ENCODE measurements around the gene KLHL2. TPM values are rescaled to one million over a fixed set of nuclear protein-coding genes. Genes with fewer than 3 reads are reported as not detected.
"Not testable (repeated sequence)": the region's sequence is repeated elsewhere in the genome, so short reads cannot be mapped to it uniquely, and the experiment has no call there.

Gene KLHL2, protein sequence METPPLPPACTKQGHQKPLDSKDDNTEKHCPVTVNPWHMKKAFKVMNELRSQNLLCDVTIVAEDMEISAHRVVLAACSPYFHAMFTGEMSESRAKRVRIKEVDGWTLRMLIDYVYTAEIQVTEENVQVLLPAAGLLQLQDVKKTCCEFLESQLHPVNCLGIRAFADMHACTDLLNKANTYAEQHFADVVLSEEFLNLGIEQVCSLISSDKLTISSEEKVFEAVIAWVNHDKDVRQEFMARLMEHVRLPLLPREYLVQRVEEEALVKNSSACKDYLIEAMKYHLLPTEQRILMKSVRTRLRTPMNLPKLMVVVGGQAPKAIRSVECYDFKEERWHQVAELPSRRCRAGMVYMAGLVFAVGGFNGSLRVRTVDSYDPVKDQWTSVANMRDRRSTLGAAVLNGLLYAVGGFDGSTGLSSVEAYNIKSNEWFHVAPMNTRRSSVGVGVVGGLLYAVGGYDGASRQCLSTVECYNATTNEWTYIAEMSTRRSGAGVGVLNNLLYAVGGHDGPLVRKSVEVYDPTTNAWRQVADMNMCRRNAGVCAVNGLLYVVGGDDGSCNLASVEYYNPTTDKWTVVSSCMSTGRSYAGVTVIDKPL
- 10 to 100 TPM; 24.8 to 26.9 (median 25.8) TPM for polyA plus RNA-seq (ENCODE audit: insufficient read length in 3 of 3)

DNA sequence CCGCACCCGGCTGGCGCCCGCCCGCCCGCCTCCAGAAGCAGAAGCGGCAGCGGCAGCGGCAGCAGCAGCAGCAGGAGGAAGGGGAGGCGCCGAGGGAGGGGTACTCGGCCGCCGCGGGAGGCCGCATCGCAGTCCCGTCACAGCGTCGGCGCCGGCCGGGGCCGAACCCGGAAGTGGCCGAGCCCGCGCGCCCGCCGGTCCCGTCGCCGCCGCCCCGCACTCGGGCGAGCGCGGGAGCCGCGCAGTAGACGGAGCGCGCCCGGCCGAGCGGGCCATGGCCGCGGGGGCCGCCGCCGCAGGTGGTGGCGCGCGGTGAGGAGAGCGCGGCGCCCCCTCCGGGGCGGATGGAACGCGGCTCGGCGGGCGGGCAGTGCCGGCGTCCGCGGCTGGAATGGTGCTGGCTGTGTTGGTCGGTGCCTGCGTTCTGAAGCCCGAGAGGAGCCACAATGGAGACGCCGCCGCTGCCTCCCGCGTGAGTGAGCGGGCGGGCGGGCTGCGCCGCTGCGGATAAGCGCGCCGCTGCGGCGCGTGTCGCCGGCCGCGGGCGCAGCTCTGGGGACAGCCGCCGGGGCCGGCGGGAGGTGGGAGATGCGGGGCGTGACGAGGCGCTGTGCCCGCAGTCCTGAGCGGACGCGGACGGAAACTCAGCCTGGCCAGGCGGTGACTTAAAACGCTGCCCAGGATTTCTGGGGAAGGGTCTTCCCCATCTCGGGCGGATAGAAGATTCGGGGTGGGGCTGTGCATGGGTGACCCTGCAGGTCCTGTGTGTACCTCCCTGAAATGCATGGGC, at the start of gene KLHL2:
Gene KLHL2, plus strand, starts transcription at position 131 of the 790 bp plus-strand sequence. Its CDS starts 316 bp downstream, at position 447.
- DNase-seq (ENCODE audit: low read depth in 3 of 3, low spot score in 2 of 3) = peak in 1 of 3 donors; percentile 46

GRCh38 chr4:165158762-165159161, 48.6 kb upstream of the KLHL2 start:
- DNase-seq (ENCODE audit: low read depth in 3 of 3, low spot score in 2 of 3) = no peak

DNA sequence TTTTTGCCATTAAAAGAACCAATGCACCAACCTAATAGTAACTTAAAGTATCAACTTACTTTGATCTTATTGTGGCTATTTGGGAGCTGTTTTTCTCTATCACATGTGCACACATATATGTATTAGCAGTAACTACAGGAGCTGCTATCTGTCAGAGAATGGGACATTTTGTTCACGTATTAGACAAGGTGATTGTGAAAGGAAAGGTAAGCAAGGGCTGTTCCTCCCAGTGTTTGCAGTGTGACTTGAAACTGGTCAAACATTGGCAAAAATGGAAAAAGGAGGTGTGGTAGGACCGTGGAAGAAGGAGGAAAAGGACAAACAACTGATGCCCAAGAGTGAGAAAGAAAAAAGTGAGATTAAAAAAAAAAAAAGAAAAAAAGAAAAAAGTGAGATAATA, 43.1 kb upstream of the KLHL2 start:
- no peak for DNase-seq (ENCODE audit: low read depth in 3 of 3, low spot score in 2 of 3)

DNA sequence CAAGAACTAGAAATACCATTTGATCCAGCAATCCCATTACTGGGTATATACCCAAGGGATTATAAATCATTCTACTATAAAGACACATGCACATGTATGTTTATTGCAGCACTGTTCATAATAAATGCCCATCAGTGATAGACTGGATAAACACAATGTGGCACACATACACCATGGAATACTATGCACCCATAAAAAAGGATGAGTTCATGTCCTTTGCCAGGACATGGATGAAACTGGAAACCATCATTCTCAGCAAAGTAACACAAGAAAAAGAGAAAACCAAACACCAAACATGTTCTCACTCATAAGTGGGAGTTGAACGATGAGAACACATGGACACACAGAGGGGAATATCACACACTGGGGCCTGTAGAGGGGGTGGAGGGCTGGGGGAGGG, 40.5 kb upstream of the KLHL2 start:
- not testable (repeated sequence) for DNase-seq (ENCODE audit: low read depth in 3 of 3, low spot score in 2 of 3)

GRCh38 chr4:165167650-165168049, 39.7 kb upstream of the KLHL2 start:
- DNase-seq (ENCODE audit: low read depth in 3 of 3, low spot score in 2 of 3) = no peak

DNA sequence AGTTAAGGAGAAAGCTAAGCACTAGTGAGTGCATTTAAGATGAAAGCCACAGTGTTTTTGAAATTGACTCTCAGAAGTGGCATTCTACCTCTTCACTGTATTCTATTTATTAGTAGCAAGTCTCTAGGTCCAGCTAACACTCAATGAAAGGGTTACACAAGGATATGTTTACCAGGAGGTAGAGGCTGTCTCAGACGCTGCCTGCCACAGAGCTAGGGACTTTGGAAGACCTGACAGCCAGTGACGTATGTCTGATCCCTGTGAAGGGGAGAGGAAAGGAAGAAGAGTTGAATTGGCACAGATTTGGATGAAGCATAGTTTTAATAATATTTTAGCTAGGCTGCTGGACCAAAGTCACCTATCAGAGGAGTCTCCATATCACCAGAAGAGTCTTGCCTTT, 36.5 kb upstream of the KLHL2 start:
- no peak for DNase-seq (ENCODE audit: low read depth in 3 of 3, low spot score in 2 of 3)

DNA sequence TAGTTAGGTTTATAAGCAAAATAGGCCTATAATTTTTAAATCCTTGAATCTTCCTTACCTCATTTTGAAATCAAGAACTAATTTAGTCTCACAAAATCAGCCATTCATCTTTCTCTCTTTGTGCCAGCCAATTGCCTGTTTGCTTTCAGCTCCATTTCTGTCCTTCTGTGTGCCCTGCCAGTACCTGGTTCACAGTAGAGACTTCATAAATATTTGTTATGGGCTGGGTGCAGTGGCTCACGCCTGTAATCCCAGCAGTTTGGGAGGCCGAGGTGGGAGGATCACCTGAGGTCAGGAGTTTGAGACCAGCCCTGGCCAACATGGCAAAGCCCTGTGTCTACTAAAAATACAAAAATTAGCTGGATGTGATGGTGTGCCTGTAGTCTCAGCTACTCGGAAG, 31.9 kb upstream of the KLHL2 start:
- not testable (repeated sequence) for DNase-seq (ENCODE audit: low read depth in 3 of 3, low spot score in 2 of 3)

DNA sequence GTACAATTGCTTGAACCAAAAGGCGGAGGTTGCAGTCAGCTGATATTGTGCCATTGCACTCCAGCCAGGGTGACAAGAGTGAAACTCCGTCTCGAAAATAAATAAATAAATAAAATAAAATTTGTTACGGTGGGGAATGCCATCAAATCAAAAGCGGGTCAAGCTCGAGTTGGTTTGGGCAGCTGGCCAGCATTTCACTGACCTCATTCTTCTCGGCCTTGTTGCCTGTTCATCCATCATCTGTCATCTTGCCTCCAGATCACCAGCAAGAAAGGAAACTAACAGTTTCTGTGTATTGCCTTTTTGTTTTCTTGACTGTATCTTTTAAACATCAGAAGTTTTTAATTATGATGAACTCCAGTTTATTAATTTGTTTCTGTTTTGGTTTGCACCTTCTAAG, 31.5 kb upstream of the KLHL2 start:
- DNase-seq (ENCODE audit: low read depth in 3 of 3, low spot score in 2 of 3) = peak in 1 of 3 donors; percentile 2

GRCh38 chr4:165177725-165178666, 29.4 kb upstream of the KLHL2 start:
- no peak for DNase-seq (ENCODE audit: low read depth in 3 of 3, low spot score in 2 of 3)

GRCh38 chr4:165184220-165184619, 23.1 kb upstream of the KLHL2 start:
- DNase-seq (ENCODE audit: low read depth in 3 of 3, low spot score in 2 of 3) = no peak

- DNase-seq (ENCODE audit: low read depth in 3 of 3, low spot score in 2 of 3) = not testable (repeated sequence)
Observed at GRCh38 chr4:165184998-165185397, 22.4 kb upstream of the KLHL2 start.

DNA sequence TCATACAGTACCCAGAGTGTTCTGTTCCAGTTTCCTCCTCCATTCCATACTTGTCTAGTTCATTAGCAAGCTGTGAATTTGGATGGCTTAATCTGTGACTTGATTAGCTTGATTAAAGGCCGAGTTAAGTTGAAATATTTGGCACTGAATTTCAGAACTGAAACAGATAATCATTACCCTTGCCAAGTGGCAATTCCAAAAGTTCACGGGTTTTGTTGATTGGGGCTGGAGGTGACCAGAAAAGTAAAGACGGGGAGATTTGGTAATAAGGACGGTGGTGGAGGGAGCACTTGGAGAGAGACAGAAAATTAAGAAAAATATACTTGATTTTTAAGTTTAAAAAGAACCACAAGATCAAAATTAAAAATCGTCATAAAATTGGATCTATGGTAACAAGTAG, 21.9 kb upstream of the KLHL2 start:
- DNase-seq (ENCODE audit: low read depth in 3 of 3, low spot score in 2 of 3) = no peak

- DNase-seq (ENCODE audit: low read depth in 3 of 3, low spot score in 2 of 3) = no peak
Observed at GRCh38 chr4:165190591-165191347, 16.6 kb upstream of the KLHL2 start.

- no peak for DNase-seq (ENCODE audit: low read depth in 3 of 3, low spot score in 2 of 3)
Observed at GRCh38 chr4:165191348-165191656, 16.1 kb upstream of the KLHL2 start.

GRCh38 chr4:165191814-165192499, 15.4 kb upstream of the KLHL2 start:
- DNase-seq (ENCODE audit: low read depth in 3 of 3, low spot score in 2 of 3) = no peak

- no peak for DNase-seq (ENCODE audit: low read depth in 3 of 3, low spot score in 2 of 3)
Observed at GRCh38 chr4:165192500-165192898, 14.9 kb upstream of the KLHL2 start.

DNA sequence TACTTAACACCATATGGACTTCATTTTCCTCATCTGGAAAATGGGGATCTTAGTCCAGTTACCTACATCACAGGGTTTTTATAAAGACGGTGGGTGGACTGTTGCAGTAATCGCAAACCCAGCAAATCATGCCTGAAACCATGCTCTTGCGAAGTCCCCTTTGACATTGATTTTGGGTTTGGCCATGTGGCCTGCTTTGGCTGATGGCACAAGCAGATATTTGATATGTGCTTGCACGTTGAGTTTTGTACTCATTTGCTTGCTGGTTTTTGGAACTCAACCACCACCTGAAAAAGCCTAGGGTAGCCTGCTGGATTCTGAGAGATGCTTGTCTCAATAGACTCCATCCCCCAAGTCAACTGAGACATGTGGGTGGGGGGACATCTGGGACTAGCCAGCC, 14.4 kb upstream of the KLHL2 start:
- no peak for DNase-seq (ENCODE audit: low read depth in 3 of 3, low spot score in 2 of 3)

DNA sequence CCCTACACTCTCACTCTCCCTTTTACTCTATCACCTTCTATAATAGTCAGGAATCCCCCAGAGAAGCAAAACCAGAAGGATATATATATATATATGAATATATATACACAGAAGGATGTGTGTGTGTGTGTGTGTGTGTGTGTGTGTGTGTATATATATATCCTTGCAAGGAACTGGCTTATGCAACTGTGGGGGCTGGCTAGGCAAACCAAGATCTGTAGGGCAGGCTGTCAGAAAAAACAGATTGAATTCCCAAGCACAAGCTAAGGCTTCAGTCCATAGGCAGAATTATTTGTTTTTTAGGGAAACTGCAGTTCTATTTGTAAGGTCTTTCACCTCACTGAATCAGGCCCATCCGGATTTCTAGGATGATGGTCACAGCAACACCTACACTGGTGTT, 13.0 kb upstream of the KLHL2 start:
- DNase-seq (ENCODE audit: low read depth in 3 of 3, low spot score in 2 of 3) = no peak

- DNase-seq (ENCODE audit: low read depth in 3 of 3, low spot score in 2 of 3) = no peak
Observed at GRCh38 chr4:165198329-165198728, 9.0 kb upstream of the KLHL2 start.
